ENCODE data around the gene HOXB3.

GRCh38 chr17:48568499-48569239, 21.4 kb downstream of the HOXB3 start:
- TF ChIP-seq CTCF (IDR thresholded peaks at IDR 0.05) (no peak), POLR2AphosphoS5 (IDR thresholded peaks at IDR 0.05) (peak in 2 of 4 donors; percentile 60 to 63), POLR2A (IDR thresholded peaks at IDR 0.05) (no peak)

All from sigmoid colon (tissue), 4 donors.